Measurements from ENCODE around the gene EMP2. TPM values are rescaled to one million over a fixed set of nuclear protein-coding genes. Genes with fewer than 3 reads are reported as not detected.
A peak's percentile ranks its signal among the peaks of the same experiment; 100 is the strongest.

The EMP2 gene
- total and polyA plus RNA-seq, 9 donors = 50.4 to 74.8 (median 63.9) TPM

DNA sequence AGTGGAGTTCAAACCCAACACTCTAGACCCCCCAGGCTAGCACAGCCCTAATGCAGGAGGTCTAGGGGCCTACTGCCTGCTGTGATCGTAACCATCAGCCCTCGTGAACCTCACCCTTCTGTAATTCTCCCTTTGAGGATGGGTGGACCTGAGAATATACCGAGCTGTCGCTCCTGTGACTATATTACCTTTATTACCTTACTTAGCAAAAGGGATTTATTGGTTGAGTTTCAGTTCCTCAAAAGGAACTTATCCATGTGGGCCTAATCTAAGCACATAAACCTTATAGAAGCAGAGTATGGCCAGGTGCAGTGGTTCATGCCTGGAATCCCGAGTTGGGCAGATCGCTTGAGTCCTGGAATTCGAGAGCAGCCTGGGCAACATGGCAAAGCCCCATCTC is 19.2 kb upstream of the EMP2 start:
- no peak overlapping the region for H3K27ac ChIP-seq (ENCODE audit: low read length)
- H3K36me3 ChIP-seq (ENCODE audit: control insufficient read depth, insufficient read depth, low read length) = no peaks in the 10 kb centered on the region
- no CpG with 5 or more reads among the region's 7 CpGs for WGBS (ENCODE audit: insufficient coverage)
- peaks cover 3% of the 10 kb centered on the region for H3K27me3 ChIP-seq (ENCODE audit: control insufficient read depth, insufficient read depth, low read length)
- H3K4me1 ChIP-seq (ENCODE audit: control insufficient read depth, insufficient read depth, low read length) = peaks cover 34% of the 10 kb centered on the region
- H3K9me3 ChIP-seq (replicated peaks; ENCODE audit: control insufficient read depth, low read depth, low read length) = peaks cover 4% of the 10 kb centered on the region
- DNase-seq = no peak
- H3K4me3 ChIP-seq (ENCODE audit: low read length) = no peak overlapping the region

DNA sequence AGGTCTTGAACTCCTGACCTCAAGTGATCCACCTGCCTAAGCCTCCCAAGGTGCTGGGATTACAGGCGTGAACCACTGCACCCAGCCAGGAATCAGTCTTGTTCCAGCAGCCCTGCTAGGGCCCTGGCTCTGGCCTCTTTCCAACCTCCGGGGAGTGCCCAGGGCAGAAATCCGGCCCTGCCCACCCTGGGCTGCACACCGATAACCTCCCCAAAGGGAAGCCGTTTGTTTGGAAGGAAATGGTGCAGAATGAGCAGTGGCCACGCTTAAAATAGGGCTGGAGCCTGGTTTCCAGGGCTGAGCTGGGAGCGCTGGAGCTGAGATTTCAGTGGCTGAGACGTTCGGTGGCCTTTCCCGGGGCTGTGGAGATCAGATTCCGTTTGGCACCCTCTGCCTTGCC is 17.8 kb upstream of the EMP2 start:
- no peak for DNase-seq
- H3K36me3 ChIP-seq (ENCODE audit: control insufficient read depth, insufficient read depth, low read length) = no peaks in the 10 kb centered on the region
- no peak overlapping the region for H3K4me3 ChIP-seq (ENCODE audit: low read length)
- H3K27ac ChIP-seq (ENCODE audit: low read length) = no peak overlapping the region
- H3K27me3 ChIP-seq (ENCODE audit: control insufficient read depth, insufficient read depth, low read length) = peaks cover 3% of the 10 kb centered on the region
- WGBS (ENCODE audit: insufficient coverage) = 52% methylated on average over 9 of the region's 11 CpGs
- H3K4me1 ChIP-seq (ENCODE audit: control insufficient read depth, insufficient read depth, low read length) = peaks cover 34% of the 10 kb centered on the region
- no peaks in the 10 kb centered on the region for H3K9me3 ChIP-seq (replicated peaks; ENCODE audit: control insufficient read depth, low read depth, low read length)

DNA sequence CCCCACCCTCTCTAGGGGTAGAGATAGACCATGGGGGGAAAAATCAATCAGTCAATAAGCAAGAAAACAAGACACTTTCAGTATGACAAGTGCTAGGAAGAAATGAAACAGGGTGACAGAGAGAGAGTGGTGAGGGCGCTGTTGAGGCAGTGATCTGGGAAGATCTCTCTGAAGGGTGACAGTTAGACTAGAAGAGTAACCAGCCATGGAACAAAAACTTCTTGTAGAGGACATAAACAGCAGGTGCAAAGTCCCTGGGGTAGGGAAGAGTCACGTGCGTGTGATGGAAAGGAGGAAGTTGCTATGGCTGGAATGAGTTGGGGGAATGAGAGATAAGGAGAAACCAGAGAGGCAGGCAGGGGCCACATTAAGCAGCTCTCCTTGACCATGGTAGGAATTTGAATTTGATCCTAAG is 16.8 kb upstream of the EMP2 start:
- H3K27me3 ChIP-seq (ENCODE audit: control insufficient read depth, insufficient read depth, low read length) = peaks cover 3% of the 10 kb centered on the region
- no peak for DNase-seq
- no peak overlapping the region for H3K27ac ChIP-seq (ENCODE audit: low read length)
- no peak overlapping the region for H3K4me3 ChIP-seq (ENCODE audit: low read length)
- no peaks in the 10 kb centered on the region for H3K9me3 ChIP-seq (replicated peaks; ENCODE audit: control insufficient read depth, low read depth, low read length)
- WGBS (ENCODE audit: insufficient coverage) = 39% methylated on average over 3 of the region's 3 CpGs
- peaks cover 34% of the 10 kb centered on the region for H3K4me1 ChIP-seq (ENCODE audit: control insufficient read depth, insufficient read depth, low read length)
- H3K36me3 ChIP-seq (ENCODE audit: control insufficient read depth, insufficient read depth, low read length) = no peaks in the 10 kb centered on the region

DNA sequence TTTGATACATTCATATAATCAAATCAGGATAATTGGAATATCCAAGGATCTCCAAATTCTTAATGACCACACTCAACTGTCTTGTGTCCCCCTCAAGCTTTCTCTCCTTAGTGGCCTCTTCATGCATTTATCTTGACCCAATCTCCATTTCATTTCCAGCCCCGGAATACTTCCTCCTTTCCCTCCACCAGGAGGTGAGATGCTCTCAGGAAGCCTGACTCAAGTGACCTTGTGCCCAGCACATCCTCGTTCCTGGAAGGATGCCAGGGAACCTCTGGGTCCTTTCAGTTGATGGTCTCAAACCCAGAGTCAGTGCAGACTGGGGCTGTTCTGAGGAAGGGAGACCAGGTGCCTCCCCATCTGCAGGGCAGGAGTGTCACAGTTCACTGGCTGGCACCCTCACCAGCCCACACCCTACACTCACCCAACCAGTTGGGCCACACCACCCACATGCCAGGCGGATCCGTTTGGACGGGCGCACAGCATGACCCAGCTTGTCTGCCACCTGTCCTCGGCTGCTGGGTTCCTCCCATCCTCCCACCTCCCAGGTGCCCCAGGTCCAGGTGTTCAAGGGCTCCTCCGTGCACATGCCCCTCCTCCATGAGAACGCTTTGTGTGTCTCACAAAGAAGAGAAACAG is 14.0 kb upstream of the EMP2 start:
- H3K4me1 ChIP-seq (ENCODE audit: control insufficient read depth, insufficient read depth, low read length) = peaks cover 12% of the 10 kb centered on the region

DNA sequence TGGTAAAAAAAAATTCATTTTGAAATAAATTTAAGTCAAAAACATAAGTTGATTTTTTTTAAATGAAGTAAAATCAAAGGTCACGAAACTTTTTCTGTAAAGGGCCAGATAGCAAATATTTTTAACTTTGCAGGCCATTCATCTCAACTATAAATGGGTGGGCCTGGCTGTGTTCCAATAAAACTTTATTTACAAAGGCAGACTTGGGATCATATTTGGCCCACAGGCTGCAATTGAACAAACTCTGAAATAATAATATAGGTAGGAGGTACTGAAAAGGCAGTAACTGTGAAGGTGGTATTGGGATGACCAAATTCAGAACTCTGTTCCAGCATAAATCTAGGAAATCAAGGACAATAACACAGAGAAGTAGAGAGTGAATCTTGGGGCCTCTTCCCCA is 12.2 kb upstream of the EMP2 start:
- no peak overlapping the region for H3K4me3 ChIP-seq (ENCODE audit: low read length)
- H3K9me3 ChIP-seq (replicated peaks; ENCODE audit: control insufficient read depth, low read depth, low read length) = no peaks in the 10 kb centered on the region
- H3K27me3 ChIP-seq (ENCODE audit: control insufficient read depth, insufficient read depth, low read length) = peaks cover 8% of the 10 kb centered on the region
- no CpG with 5 or more reads among the region's 1 CpG for WGBS (ENCODE audit: insufficient coverage)
- H3K27ac ChIP-seq (ENCODE audit: low read length) = no peak overlapping the region
- H3K4me1 ChIP-seq (ENCODE audit: control insufficient read depth, insufficient read depth, low read length) = peaks cover 4% of the 10 kb centered on the region
- DNase-seq = no peak
- no peaks in the 10 kb centered on the region for H3K36me3 ChIP-seq (ENCODE audit: control insufficient read depth, insufficient read depth, low read length)

More for the DNA sequence above, 14.0 kb upstream of the EMP2 start:
- Histone ChIP-seq H3K27me3 (ENCODE audit: control insufficient read depth, insufficient read depth, low read length) (peaks cover 7% of the 10 kb centered on the region), H3K27ac (ENCODE audit: low read length) (no peak overlapping the region), H3K36me3 (ENCODE audit: control insufficient read depth, insufficient read depth, low read length) (no peaks in the 10 kb centered on the region), H3K9me3 (replicated peaks; ENCODE audit: control insufficient read depth, low read depth, low read length) (no peaks in the 10 kb centered on the region), H3K4me3 (ENCODE audit: low read length) (no peak overlapping the region)
- WGBS (ENCODE audit: insufficient coverage) = 79% methylated on average over 8 of the region's 9 CpGs
- DNase-seq = no peak

DNA sequence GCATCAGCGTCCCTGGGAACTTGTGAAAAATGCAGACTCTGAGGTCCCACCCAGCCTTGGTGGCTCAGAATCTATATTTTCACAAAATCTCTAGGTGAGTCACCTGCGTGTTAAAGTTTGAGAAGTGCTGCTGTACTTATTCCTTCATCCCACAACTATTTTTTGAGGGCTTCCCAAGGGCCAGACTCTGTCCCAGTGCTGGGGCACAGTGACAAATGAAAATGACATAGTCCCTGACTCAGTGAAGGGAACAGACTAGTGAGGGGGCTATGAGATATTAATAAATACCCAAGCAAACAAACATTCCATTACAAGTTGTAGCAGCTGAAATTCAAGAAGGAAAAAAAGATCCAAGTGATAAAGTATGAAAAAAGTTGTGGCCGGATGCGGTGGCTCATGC is 9.9 kb upstream of the EMP2 start:
- Histone ChIP-seq H3K9me3 (replicated peaks; ENCODE audit: control insufficient read depth, low read depth, low read length) (no peaks in the 10 kb centered on the region), H3K27me3 (ENCODE audit: control insufficient read depth, insufficient read depth, low read length) (peaks cover 5% of the 10 kb centered on the region), H3K36me3 (ENCODE audit: control insufficient read depth, insufficient read depth, low read length) (no peaks in the 10 kb centered on the region), H3K4me1 (ENCODE audit: control insufficient read depth, insufficient read depth, low read length) (peaks cover under 1% of the 10 kb centered on the region), H3K4me3 (ENCODE audit: low read length) (no peak overlapping the region), H3K27ac (ENCODE audit: low read length) (no peak overlapping the region)
- 100% methylated on average over 2 of the region's 4 CpGs for WGBS (ENCODE audit: insufficient coverage)
- DNase-seq = no peak

DNA sequence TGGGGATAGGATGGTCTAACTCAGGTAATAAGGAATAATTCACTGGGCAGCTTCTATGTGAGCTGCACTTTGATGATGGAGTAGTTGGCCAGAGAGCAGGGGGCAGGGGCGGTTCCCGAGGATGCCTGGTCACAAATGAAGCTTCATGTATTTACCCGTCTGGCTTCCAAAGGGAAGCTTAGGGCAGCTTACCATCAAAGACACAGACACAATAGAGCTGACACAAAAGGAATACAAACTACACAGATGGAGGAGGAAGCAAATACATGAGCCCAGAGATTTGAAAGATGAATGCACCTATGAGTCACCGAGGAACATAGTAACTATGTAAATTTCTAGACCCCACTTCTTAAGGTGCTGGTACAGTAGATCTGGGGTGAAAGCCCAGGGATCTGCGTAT is 8.7 kb upstream of the EMP2 start:
- peaks cover 5% of the 10 kb centered on the region for H3K27me3 ChIP-seq (ENCODE audit: control insufficient read depth, insufficient read depth, low read length)
- H3K27ac ChIP-seq (ENCODE audit: low read length) = no peak overlapping the region
- H3K36me3 ChIP-seq (ENCODE audit: control insufficient read depth, insufficient read depth, low read length) = no peaks in the 10 kb centered on the region
- 82% methylated on average over 3 of the region's 5 CpGs for WGBS (ENCODE audit: insufficient coverage)
- peaks cover 3% of the 10 kb centered on the region for H3K4me1 ChIP-seq (ENCODE audit: control insufficient read depth, insufficient read depth, low read length)
- no peak for DNase-seq
- no peaks in the 10 kb centered on the region for H3K9me3 ChIP-seq (replicated peaks; ENCODE audit: control insufficient read depth, low read depth, low read length)
- H3K4me3 ChIP-seq (ENCODE audit: low read length) = no peak overlapping the region

DNA sequence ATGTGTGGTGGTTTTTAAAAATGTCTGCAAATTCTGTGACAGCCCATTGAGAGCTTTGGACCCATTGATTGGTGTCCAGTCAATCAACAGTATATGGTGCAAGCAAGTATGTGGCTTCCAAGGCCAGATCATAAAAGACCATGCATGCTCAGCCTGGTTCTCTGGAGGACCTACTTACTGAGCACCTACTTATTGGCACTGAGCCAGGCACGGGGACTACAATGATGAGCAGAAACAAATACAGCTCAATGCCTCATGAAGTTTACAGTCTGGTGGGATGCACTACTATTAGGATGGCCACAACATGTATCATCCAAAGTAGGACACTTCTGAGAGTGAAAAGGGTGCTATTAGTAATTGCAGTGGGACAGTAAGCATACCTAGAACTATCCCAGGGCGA is 7.2 kb upstream of the EMP2 start:
- WGBS (ENCODE audit: insufficient coverage) = 29% methylated on average over 1 of the region's 2 CpGs
- Histone ChIP-seq H3K27ac (ENCODE audit: low read length) (no peak overlapping the region), H3K4me3 (ENCODE audit: low read length) (no peak overlapping the region), H3K9me3 (replicated peaks; ENCODE audit: control insufficient read depth, low read depth, low read length) (no peaks in the 10 kb centered on the region), H3K36me3 (ENCODE audit: control insufficient read depth, insufficient read depth, low read length) (no peaks in the 10 kb centered on the region), H3K4me1 (ENCODE audit: control insufficient read depth, insufficient read depth, low read length) (peaks cover 3% of the 10 kb centered on the region), H3K27me3 (ENCODE audit: control insufficient read depth, insufficient read depth, low read length) (peaks cover 5% of the 10 kb centered on the region)
- no peak for DNase-seq

DNA sequence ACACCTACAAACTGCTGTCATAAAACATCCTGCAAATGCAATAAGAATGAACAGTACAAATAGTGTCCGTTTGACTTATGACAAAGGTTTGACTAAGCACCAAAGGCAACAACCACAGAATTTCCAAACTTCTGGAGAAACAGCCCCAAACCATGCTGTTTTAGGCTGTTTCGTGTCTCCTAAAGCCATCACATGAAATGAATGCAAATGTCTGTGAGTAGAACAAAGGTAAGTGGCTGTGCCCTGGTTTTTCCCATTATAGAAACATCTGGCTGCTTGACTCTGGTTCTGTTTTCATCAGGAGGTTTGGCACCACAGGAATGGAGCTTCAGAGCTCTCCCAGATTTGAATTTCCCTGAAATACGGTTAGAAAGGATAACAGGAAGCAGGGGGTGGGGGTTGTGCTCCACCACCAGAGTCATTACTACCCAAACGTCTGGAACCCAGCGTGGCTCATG is 4.6 kb upstream of the EMP2 start:
- Histone ChIP-seq H3K9me3 (replicated peaks; ENCODE audit: control insufficient read depth, low read depth, low read length) (no peaks in the 10 kb centered on the region), H3K36me3 (ENCODE audit: control insufficient read depth, insufficient read depth, low read length) (no peaks in the 10 kb centered on the region), H3K27ac (ENCODE audit: low read length) (no peak overlapping the region), H3K4me3 (ENCODE audit: low read length) (no peak overlapping the region), H3K4me1 (ENCODE audit: control insufficient read depth, insufficient read depth, low read length) (peaks cover 11% of the 10 kb centered on the region), H3K27me3 (ENCODE audit: control insufficient read depth, insufficient read depth, low read length) (peaks cover 5% of the 10 kb centered on the region)
- WGBS (ENCODE audit: insufficient coverage) = 17% methylated on average over 2 of the region's 5 CpGs
- DNase-seq = peak; percentile 57

DNA sequence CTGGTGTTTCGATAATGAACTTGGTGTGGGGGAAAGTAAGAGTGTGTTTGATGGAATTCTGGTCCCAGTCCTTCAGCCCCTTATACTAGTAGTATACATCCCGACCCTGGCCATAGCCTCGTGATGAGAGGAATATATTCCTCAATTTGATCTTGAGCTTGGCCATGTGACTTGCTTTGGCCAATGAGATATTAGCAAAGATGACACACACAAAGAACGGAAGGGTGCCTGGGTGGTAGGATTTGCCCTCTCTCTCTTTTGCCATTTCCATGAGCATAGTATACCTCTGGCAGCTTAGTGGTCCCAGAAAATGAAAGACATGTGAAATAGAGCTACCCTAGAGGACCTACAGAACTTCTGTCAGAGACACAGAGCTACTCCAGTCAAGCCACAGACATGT is 2.9 kb upstream of the EMP2 start:
- no peaks in the 10 kb centered on the region for H3K27me3 ChIP-seq (ENCODE audit: control insufficient read depth, insufficient read depth, low read length)
- H3K4me1 ChIP-seq (ENCODE audit: control insufficient read depth, insufficient read depth, low read length) = peaks cover 25% of the 10 kb centered on the region
- DNase-seq = no peak
- no peak overlapping the region for H3K27ac ChIP-seq (ENCODE audit: low read length)
- no peaks in the 10 kb centered on the region for H3K9me3 ChIP-seq (replicated peaks; ENCODE audit: control insufficient read depth, low read depth, low read length)
- no peaks in the 10 kb centered on the region for H3K36me3 ChIP-seq (ENCODE audit: control insufficient read depth, insufficient read depth, low read length)
- no peak overlapping the region for H3K4me3 ChIP-seq (ENCODE audit: low read length)
- WGBS (ENCODE audit: insufficient coverage) = 100% methylated on average over 1 of the region's 4 CpGs

DNA sequence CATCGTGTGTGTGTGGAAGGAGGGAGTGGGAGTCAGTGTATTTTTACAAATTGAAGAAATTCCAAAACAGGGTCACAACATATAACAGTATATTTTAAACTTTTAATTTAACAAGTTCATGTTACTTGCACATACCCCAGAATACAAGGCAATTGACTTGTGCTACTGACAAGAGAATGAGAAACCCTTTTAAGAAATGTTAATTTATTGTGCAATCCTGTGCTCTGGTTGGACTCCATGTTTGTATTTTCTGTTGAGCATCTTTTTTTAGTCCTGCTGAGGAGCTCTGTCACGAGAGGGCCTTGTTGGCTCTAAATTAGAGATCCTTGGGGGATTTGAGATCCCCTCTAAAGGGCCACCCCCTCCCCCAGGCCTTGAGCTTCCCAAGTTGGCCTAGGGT is 1.1 kb upstream of the EMP2 start:
- H3K27ac ChIP-seq (ENCODE audit: low read length) = peak overlapping the region; percentile 87
- H3K27me3 ChIP-seq (ENCODE audit: control insufficient read depth, insufficient read depth, low read length) = no peaks in the 10 kb centered on the region
- H3K4me1 ChIP-seq (ENCODE audit: control insufficient read depth, insufficient read depth, low read length) = peaks cover 42% of the 10 kb centered on the region
- no peaks in the 10 kb centered on the region for H3K36me3 ChIP-seq (ENCODE audit: control insufficient read depth, insufficient read depth, low read length)
- no peak for DNase-seq
- no peaks in the 10 kb centered on the region for H3K9me3 ChIP-seq (replicated peaks; ENCODE audit: control insufficient read depth, low read depth, low read length)
- WGBS (ENCODE audit: insufficient coverage) = no CpG with 5 or more reads among the region's 2 CpGs
- H3K4me3 ChIP-seq (ENCODE audit: low read length) = no peak overlapping the region
